WERI-Rb-1 (cell line): ENCODE measurements around the gene MPG.

Source experiments
- DNase-seq: peaks from one replicate; pipeline ENCODE4 v3.0.0-alpha.2; 2020
- H3K27ac ChIP-seq: fragments of 250-450 bp; sonication (Bioruptor Pico); 2 replicates; pipeline ENCODE4 v1.5.1; 2020; ENCODE audit warnings: mild to moderate bottlenecking, moderate library complexity
- H3K27me3 ChIP-seq: fragments of 250-450 bp; sonication (Bioruptor Pico); 2 replicates; pipeline ENCODE4 v1.5.1; 2021; ENCODE audit warnings: mild to moderate bottlenecking, low read depth, moderate library complexity; ENCODE audit not compliant: insufficient read depth, severe bottlenecking
- H3K36me3 ChIP-seq: fragments of 250-450 bp; sonication (Bioruptor Pico); 2 replicates; pipeline ENCODE4 v1.5.1; 2020; ENCODE audit warnings: mild to moderate bottlenecking, moderate library complexity
- H3K4me3 ChIP-seq: 2 replicates; pipeline ENCODE4 v1.5.1; 2011; ENCODE audit warnings: low read depth, mild to moderate bottlenecking, control low read depth, low read length
- H3K9me3 ChIP-seq: fragments of 250-450 bp; sonication (Bioruptor Pico); 2 replicates; pipeline ENCODE4 v1.5.1; 2021; ENCODE audit warnings: mild to moderate bottlenecking, moderate library complexity; ENCODE audit not compliant: severe bottlenecking
- TF ChIP-seq, protein P1 (sequence below): IDR thresholded peaks from 2 replicates; pipeline ENCODE4 v1.5.1; 2011; ENCODE audit warnings: low read depth, mild to moderate bottlenecking, control low read depth, inconsistent platforms, low read length

The MPG gene

DNA sequence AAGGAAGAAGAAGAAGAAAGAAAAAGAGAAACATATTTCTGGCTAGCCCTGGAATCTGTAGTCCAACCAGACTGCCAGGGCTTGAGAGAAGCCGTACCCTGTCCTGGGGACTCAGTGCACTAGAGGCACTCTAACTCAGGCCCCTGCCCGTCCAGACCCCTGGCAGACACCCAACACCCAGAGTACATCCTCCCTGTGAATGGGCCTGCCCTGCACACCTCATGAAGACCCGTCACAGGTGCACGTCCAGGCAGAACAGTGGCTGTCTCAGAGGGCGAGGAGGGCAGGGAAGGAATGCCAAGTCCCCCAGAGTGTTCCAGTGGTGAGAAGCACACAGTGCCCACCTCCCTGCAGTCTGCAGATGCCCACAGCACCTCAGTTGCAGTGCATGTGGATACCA is 23.0 kb downstream of the MPG start:
- no peak overlapping the region for H3K4me3 ChIP-seq

DNA sequence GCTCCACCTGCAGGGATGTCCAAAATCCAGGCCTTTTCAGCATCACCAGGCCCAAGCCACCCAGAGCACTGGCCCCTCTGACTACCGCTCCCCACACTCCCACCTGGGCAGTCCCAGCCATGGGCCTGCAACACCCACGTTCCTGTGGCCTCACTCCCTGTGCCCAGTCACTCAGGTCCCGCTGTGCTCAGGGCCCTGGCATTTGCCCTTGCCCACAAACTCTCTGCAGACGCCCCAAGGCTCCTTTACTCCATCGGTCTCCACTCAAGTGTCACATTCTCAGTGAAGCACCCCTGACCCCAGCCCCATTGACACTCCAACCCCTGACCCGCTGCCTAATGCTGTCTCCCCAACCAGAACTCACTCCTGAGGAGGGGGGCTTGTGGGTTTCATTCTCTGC is 23.6 kb downstream of the MPG start:
- Histone ChIP-seq H3K9me3 (no peaks in the 10 kb centered on the region), H3K27ac (no peak overlapping the region), H3K4me3 (no peak overlapping the region), H3K27me3 (no peaks in the 10 kb centered on the region), H3K36me3 (peaks cover 11% of the 10 kb centered on the region; the same call in 1 of the 2 replicates)
- no peak for DNase-seq
- TF ChIP-seq, protein P1, sequence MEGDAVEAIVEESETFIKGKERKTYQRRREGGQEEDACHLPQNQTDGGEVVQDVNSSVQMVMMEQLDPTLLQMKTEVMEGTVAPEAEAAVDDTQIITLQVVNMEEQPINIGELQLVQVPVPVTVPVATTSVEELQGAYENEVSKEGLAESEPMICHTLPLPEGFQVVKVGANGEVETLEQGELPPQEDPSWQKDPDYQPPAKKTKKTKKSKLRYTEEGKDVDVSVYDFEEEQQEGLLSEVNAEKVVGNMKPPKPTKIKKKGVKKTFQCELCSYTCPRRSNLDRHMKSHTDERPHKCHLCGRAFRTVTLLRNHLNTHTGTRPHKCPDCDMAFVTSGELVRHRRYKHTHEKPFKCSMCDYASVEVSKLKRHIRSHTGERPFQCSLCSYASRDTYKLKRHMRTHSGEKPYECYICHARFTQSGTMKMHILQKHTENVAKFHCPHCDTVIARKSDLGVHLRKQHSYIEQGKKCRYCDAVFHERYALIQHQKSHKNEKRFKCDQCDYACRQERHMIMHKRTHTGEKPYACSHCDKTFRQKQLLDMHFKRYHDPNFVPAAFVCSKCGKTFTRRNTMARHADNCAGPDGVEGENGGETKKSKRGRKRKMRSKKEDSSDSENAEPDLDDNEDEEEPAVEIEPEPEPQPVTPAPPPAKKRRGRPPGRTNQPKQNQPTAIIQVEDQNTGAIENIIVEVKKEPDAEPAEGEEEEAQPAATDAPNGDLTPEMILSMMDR = no peak

More for the DNA sequence above, 23.0 kb downstream of the MPG start:
- H3K36me3 ChIP-seq = peaks cover 11% of the 10 kb centered on the region; the same call in 1 of the 2 replicates
- no peak overlapping the region for H3K27ac ChIP-seq
- TF ChIP-seq, protein P1 = no peak
- no peaks in the 10 kb centered on the region for H3K27me3 ChIP-seq
- DNase-seq = no peak
- H3K9me3 ChIP-seq = no peaks in the 10 kb centered on the region

DNA sequence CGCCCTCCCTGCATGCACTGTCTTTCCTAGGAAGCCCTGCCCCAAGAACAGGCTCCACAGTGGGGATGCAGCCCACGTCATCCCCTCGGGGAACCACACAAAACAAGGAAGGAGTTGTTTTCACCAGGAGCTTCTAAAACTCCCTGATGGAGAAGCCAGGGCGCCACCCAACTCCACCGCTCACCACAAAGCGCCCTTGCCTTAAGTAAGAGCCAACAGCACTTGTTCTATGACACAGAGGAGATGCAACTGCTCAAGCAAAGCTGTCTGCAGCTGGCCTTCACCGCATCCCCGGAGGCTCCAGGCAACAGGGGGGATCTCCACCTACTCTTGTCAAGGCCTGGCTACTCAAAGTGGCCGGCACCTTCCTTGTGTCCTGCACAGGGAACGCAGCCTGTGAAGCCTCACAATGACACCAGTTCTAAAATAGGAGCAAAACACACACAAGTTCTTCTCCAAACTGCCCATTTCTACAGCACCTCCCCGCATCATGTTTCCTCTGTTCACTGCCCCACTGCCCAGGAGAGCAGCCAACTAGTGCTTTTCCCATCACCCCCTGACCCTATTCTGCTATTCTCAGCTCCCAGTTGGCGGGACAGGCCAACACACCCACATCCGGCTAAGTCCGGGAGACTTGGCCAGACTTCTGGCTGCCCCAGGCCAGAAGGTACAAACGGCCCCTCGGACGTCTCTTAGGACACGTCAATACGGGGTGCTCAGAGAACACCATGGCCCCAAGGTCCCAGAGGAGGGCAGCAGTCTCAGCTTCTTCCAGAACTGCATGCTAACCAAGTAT is 24.2 kb downstream of the MPG start:
- TF ChIP-seq, protein P1 = no peak
- H3K36me3 ChIP-seq = peaks cover 15% of the 10 kb centered on the region
- H3K4me3 ChIP-seq = no peak overlapping the region
- H3K9me3 ChIP-seq = no peaks in the 10 kb centered on the region
- DNase-seq = no peak
- no peaks in the 10 kb centered on the region for H3K27me3 ChIP-seq
- H3K27ac ChIP-seq = no peak overlapping the region

DNA sequence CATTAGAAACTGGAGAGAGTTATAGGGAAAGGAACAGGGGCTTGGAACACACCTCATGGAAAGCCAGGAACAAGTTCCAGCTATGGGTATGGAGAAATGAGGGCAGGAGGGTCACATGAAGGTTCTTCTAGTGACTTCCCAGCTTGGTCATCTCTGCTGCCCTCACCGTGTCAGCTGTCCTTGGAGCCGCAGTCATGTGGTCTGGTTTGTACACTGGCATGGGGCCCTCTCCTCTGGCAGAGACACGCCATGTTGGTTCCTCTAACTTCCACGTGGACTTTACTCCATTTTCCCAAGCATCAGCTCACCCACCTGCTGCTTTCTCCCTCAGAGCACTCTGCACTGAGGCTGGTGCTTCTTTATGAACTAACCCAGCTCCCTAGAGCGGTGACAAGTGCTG is 26.3 kb downstream of the MPG start:
- no peak overlapping the region for H3K4me3 ChIP-seq
- no peak overlapping the region for H3K27ac ChIP-seq
- H3K9me3 ChIP-seq = no peaks in the 10 kb centered on the region
- H3K27me3 ChIP-seq = no peaks in the 10 kb centered on the region
- DNase-seq = no peak
- TF ChIP-seq, protein P1 = no peak
- H3K36me3 ChIP-seq = peaks cover 9% of the 10 kb centered on the region

DNA sequence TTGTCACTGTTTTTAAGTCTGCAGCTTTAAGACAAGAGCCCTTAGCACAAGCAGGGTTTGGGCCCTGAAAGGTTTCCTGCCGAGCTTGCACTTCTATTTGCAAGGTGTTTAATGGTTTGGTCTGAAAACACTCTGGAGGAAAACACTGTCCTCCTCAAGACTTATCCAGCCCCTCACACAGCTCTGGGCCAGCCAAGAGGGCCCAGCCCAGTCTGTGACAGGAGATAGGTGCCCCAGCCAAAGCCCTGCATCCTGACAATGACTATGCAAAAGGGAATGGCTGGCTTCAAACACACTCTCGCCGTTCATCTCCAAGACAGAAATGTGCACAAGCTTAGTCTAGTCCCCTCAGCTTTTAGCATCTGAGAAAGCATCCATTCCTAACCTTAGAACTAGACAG is 26.9 kb downstream of the MPG start:
- no peak for DNase-seq
- Histone ChIP-seq H3K36me3 (peaks cover 15% of the 10 kb centered on the region), H3K9me3 (no peaks in the 10 kb centered on the region), H3K4me3 (no peak overlapping the region), H3K27me3 (no peaks in the 10 kb centered on the region), H3K27ac (no peak overlapping the region)
- TF ChIP-seq, protein P1 = no peak

DNA sequence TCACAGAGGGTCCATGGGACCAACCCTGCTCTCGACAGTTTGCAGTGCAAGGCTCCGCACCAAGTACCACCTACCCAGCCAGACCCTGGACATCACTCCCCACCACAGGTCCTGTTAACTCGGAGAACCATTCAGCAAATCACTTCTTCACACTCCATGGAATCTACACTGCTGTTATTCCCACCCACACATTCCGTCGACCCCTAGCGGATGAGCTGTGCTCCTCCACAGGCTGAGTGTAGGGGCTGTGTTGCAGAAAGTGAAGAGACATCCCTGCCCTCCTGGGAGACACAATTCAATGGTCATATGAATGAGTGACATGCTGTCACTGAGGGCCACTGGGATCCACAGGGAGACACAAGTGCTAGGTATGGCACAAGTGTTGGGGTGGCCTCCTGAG is 27.5 kb downstream of the MPG start:
- H3K36me3 ChIP-seq = peaks cover 18% of the 10 kb centered on the region
- no peaks in the 10 kb centered on the region for H3K9me3 ChIP-seq
- H3K27ac ChIP-seq = no peak overlapping the region
- H3K4me3 ChIP-seq = no peak overlapping the region
- H3K27me3 ChIP-seq = no peaks in the 10 kb centered on the region
- TF ChIP-seq, protein P1 = no peak
- no peak for DNase-seq
